ENCODE data around the gene NRARP. TPM values are rescaled to one million over a fixed set of nuclear protein-coding genes. Genes with fewer than 3 reads are reported as not detected.

The NRARP gene
- total and polyA plus RNA-seq, 2 experiments from 2014 or later: 4.0 to 55.1 TPM

DNA sequence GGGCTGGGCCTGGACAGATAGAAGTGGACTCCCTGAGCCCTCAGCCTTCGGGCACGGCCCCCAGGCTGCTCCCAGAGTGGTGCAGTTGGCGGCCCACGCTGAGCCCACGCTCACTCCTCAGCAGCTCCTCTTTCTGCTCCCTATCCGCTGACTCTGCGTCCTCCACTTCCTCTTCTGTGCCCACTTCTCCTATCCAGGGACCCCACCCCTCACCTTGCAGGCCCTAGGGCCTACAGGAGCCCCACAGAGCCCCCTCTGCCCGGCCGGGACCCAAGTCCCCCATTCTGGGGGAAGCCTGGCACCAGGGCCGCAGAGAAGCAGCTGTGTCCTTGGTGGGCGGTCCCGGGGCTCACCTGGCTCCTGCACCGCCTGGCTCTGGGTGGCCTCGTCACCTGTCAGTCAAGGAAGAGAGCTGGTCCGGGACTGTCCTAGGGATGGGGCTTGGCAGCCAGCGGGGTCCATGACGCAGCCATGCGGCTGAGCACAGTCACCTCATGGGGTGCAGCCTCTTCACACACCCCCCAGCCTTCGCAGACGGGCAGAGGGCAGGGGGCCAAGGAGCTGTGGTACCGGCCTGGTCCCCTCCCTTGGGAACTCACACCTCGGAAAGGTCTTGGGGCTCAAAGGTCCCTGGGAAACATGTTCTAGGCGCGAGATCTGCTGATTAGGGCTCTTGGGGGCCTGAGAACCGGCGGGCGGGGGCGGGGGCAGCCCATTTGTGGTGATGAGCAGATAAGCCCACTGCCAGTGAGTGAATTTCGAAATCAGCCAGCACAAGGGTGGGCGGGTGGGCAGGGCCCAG is 5.4 kb upstream of the NRARP start:
- H3K27me3 ChIP-seq (ENCODE audit: insufficient read depth): peaks cover 13% of the 10 kb centered on the region
- no peaks in the 10 kb centered on the region for H3K9me2 ChIP-seq (ENCODE audit: insufficient read depth)
- H3K36me3 ChIP-seq (ENCODE audit: insufficient read depth): no peaks in the 10 kb centered on the region
- no peak overlapping the region for H3K4me3 ChIP-seq
- no peaks in the 10 kb centered on the region for H4K20me1 ChIP-seq (replicated peaks; ENCODE audit: insufficient read depth)
- no peaks in the 10 kb centered on the region for H3K9me3 Mint-ChIP-seq
- H3K4me1 ChIP-seq (ENCODE audit: insufficient read depth): peaks cover 21% of the 10 kb centered on the region; the same call in 1 of the 2 replicates
- no peak overlapping the region for H3K27ac ChIP-seq (ENCODE audit: low read depth)
- H3K27ac Mint-ChIP-seq: no peak overlapping the region; the same call in 1 of the 2 replicates
- no peaks in the 10 kb centered on the region for H3K36me3 Mint-ChIP-seq (ENCODE audit: low read depth)
- peaks cover 17% of the 10 kb centered on the region for H3K27me3 Mint-ChIP-seq (ENCODE audit: insufficient read depth, low read depth, poor library complexity)
- H3K4me3 Mint-ChIP-seq: no peak overlapping the region
- DNase-seq (ENCODE audit: low spot score) (peak; percentile 84), ATAC-seq (peak; percentile 62)
- no peaks in the 10 kb centered on the region for H3K79me2 ChIP-seq (replicated peaks; ENCODE audit: insufficient read depth)
- H2AFZ ChIP-seq: no peak overlapping the region; the same call in 1 of the 2 replicates
- no peak overlapping the region for H3K4me2 ChIP-seq
- TF ChIP-seq CREB1 (CRISPR knock-in tag; IDR thresholded peaks at IDR 0.05; ENCODE audit: low read depth) (no peak), STAT1 (IDR thresholded peaks at IDR 0.05; ENCODE audit: unreplicated experiment) (no peak), ZNF114 (CRISPR knock-in tag; IDR thresholded peaks at IDR 0.05) (no peak), ZNF331 (CRISPR knock-in tag; IDR thresholded peaks at IDR 0.05; ENCODE audit: low read depth) (no peak), POLR2AphosphoS5 (IDR thresholded peaks at IDR 0.05; ENCODE audit: low read depth) (no peak), EZH2phosphoT487 (IDR thresholded peaks at IDR 0.05; ENCODE audit: unreplicated experiment) (no peak), EZH2 (IDR thresholded peaks at IDR 0.05; ENCODE audit: low read depth, unreplicated experiment) (no peak), JUNB (IDR thresholded peaks at IDR 0.05; ENCODE audit: unreplicated experiment) (no peak), NANOG (IDR thresholded peaks at IDR 0.05; ENCODE audit: borderline replicate concordance) (no peak)
- TF ChIP-seq, protein P1, sequence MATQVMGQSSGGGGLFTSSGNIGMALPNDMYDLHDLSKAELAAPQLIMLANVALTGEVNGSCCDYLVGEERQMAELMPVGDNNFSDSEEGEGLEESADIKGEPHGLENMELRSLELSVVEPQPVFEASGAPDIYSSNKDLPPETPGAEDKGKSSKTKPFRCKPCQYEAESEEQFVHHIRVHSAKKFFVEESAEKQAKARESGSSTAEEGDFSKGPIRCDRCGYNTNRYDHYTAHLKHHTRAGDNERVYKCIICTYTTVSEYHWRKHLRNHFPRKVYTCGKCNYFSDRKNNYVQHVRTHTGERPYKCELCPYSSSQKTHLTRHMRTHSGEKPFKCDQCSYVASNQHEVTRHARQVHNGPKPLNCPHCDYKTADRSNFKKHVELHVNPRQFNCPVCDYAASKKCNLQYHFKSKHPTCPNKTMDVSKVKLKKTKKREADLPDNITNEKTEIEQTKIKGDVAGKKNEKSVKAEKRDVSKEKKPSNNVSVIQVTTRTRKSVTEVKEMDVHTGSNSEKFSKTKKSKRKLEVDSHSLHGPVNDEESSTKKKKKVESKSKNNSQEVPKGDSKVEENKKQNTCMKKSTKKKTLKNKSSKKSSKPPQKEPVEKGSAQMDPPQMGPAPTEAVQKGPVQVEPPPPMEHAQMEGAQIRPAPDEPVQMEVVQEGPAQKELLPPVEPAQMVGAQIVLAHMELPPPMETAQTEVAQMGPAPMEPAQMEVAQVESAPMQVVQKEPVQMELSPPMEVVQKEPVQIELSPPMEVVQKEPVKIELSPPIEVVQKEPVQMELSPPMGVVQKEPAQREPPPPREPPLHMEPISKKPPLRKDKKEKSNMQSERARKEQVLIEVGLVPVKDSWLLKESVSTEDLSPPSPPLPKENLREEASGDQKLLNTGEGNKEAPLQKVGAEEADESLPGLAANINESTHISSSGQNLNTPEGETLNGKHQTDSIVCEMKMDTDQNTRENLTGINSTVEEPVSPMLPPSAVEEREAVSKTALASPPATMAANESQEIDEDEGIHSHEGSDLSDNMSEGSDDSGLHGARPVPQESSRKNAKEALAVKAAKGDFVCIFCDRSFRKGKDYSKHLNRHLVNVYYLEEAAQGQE (IDR thresholded peaks at IDR 0.05; ENCODE audit: unreplicated experiment): no peak
- TF ChIP-seq, protein P2, sequence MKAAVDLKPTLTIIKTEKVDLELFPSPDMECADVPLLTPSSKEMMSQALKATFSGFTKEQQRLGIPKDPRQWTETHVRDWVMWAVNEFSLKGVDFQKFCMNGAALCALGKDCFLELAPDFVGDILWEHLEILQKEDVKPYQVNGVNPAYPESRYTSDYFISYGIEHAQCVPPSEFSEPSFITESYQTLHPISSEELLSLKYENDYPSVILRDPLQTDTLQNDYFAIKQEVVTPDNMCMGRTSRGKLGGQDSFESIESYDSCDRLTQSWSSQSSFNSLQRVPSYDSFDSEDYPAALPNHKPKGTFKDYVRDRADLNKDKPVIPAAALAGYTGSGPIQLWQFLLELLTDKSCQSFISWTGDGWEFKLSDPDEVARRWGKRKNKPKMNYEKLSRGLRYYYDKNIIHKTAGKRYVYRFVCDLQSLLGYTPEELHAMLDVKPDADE (IDR thresholded peaks at IDR 0.05): no peak
- TF ChIP-seq, protein P3, sequence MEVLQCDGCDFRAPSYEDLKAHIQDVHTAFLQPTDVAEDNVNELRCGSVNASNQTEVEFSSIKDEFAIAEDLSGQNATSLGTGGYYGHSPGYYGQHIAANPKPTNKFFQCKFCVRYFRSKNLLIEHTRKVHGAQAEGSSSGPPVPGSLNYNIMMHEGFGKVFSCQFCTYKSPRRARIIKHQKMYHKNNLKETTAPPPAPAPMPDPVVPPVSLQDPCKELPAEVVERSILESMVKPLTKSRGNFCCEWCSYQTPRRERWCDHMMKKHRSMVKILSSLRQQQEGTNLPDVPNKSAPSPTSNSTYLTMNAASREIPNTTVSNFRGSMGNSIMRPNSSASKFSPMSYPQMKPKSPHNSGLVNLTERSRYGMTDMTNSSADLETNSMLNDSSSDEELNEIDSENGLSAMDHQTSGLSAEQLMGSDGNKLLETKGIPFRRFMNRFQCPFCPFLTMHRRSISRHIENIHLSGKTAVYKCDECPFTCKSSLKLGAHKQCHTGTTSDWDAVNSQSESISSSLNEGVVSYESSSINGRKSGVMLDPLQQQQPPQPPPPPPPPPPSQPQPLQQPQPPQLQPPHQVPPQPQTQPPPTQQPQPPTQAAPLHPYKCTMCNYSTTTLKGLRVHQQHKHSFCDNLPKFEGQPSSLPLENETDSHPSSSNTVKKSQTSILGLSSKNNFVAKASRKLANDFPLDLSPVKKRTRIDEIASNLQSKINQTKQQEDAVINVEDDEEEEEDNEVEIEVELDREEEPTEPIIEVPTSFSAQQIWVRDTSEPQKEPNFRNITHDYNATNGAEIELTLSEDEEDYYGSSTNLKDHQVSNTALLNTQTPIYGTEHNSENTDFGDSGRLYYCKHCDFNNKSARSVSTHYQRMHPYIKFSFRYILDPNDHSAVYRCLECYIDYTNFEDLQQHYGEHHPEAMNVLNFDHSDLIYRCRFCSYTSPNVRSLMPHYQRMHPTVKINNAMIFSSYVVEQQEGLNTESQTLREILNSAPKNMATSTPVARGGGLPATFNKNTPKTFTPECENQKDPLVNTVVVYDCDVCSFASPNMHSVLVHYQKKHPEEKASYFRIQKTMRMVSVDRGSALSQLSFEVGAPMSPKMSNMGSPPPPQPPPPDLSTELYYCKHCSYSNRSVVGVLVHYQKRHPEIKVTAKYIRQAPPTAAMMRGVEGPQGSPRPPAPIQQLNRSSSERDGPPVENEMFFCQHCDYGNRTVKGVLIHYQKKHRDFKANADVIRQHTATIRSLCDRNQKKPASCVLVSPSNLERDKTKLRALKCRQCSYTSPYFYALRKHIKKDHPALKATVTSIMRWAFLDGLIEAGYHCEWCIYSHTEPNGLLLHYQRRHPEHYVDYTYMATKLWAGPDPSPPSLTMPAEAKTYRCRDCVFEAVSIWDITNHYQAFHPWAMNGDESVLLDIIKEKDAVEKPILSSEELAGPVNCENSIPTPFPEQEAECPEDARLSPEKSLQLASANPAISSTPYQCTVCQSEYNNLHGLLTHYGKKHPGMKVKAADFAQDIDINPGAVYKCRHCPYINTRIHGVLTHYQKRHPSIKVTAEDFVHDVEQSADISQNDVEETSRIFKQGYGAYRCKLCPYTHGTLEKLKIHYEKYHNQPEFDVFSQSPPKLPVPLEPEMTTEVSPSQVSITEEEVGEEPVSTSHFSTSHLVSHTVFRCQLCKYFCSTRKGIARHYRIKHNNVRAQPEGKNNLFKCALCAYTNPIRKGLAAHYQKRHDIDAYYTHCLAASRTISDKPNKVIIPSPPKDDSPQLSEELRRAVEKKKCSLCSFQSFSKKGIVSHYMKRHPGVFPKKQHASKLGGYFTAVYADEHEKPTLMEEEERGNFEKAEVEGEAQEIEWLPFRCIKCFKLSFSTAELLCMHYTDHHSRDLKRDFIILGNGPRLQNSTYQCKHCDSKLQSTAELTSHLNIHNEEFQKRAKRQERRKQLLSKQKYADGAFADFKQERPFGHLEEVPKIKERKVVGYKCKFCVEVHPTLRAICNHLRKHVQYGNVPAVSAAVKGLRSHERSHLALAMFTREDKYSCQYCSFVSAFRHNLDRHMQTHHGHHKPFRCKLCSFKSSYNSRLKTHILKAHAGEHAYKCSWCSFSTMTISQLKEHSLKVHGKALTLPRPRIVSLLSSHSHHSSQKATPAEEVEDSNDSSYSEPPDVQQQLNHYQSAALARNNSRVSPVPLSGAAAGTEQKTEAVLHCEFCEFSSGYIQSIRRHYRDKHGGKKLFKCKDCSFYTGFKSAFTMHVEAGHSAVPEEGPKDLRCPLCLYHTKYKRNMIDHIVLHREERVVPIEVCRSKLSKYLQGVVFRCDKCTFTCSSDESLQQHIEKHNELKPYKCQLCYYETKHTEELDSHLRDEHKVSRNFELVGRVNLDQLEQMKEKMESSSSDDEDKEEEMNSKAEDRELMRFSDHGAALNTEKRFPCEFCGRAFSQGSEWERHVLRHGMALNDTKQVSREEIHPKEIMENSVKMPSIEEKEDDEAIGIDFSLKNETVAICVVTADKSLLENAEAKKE (CRISPR knock-in tag; IDR thresholded peaks at IDR 0.05): no peak
- TF ChIP-seq, protein P4, sequence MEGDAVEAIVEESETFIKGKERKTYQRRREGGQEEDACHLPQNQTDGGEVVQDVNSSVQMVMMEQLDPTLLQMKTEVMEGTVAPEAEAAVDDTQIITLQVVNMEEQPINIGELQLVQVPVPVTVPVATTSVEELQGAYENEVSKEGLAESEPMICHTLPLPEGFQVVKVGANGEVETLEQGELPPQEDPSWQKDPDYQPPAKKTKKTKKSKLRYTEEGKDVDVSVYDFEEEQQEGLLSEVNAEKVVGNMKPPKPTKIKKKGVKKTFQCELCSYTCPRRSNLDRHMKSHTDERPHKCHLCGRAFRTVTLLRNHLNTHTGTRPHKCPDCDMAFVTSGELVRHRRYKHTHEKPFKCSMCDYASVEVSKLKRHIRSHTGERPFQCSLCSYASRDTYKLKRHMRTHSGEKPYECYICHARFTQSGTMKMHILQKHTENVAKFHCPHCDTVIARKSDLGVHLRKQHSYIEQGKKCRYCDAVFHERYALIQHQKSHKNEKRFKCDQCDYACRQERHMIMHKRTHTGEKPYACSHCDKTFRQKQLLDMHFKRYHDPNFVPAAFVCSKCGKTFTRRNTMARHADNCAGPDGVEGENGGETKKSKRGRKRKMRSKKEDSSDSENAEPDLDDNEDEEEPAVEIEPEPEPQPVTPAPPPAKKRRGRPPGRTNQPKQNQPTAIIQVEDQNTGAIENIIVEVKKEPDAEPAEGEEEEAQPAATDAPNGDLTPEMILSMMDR (conservative IDR thresholded peaks at IDR 0.05; ENCODE audit: low read depth in 2 of 2): no peak
- peaks cover 25% of the 10 kb centered on the region for H3K4me1 Mint-ChIP-seq
- peaks cover 8% of the 10 kb centered on the region for H3F3A ChIP-seq (replicated peaks; ENCODE audit: low read depth)
